ENCODE results near the gene CYYR1.

DNA sequence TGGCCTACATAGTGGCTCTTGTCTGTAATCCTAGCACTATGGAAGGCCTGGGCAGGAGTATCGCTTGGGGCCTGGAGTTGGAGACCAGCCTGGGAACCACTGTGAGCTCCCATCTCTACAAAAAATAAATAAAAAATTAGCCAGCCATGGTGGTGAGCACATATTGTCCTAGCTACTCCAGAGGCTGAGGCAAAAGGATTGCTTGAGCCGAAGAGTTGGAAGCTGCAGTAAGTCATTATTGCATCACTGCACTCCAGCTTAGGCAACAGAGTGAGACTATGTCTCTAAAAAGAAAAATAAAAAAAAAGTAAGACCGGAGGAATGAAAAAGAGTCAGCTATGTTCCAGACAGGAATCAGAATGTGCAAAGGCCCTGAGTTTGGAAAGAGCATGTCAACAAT is 115.3 kb downstream of the CYYR1 start:
- TF ChIP-seq, protein P1, sequence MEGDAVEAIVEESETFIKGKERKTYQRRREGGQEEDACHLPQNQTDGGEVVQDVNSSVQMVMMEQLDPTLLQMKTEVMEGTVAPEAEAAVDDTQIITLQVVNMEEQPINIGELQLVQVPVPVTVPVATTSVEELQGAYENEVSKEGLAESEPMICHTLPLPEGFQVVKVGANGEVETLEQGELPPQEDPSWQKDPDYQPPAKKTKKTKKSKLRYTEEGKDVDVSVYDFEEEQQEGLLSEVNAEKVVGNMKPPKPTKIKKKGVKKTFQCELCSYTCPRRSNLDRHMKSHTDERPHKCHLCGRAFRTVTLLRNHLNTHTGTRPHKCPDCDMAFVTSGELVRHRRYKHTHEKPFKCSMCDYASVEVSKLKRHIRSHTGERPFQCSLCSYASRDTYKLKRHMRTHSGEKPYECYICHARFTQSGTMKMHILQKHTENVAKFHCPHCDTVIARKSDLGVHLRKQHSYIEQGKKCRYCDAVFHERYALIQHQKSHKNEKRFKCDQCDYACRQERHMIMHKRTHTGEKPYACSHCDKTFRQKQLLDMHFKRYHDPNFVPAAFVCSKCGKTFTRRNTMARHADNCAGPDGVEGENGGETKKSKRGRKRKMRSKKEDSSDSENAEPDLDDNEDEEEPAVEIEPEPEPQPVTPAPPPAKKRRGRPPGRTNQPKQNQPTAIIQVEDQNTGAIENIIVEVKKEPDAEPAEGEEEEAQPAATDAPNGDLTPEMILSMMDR (IDR thresholded peaks at IDR 0.05): no peak
- TF ChIP-seq POLR2A (IDR thresholded peaks at IDR 0.05; ENCODE audit: low read length) (no peak), KDM1A (IDR thresholded peaks at IDR 0.05; ENCODE audit: low read depth) (no peak), MYC (IDR thresholded peaks at IDR 0.05; ENCODE audit: borderline replicate concordance, low read length) (no peak)
- TF ChIP-seq, protein P2, sequence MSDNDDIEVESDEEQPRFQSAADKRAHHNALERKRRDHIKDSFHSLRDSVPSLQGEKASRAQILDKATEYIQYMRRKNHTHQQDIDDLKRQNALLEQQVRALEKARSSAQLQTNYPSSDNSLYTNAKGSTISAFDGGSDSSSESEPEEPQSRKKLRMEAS (IDR thresholded peaks at IDR 0.05): no peak

Measured in A549 (cell line).